HG03457 (cell line): Measurements from ENCODE around the gene VEGFB.

ENCODE experiments used
- ATAC-seq: cut with Tn5 transposase; IDR thresholded peaks from one replicate; pipeline ENCODE4 v1.9.1; 2021; ENCODE audit warnings: moderate number of reproducible peaks; ENCODE audit not compliant: unreplicated experiment

VEGFB gene, protein sequence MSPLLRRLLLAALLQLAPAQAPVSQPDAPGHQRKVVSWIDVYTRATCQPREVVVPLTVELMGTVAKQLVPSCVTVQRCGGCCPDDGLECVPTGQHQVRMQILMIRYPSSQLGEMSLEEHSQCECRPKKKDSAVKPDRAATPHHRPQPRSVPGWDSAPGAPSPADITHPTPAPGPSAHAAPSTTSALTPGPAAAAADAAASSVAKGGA

DNA sequence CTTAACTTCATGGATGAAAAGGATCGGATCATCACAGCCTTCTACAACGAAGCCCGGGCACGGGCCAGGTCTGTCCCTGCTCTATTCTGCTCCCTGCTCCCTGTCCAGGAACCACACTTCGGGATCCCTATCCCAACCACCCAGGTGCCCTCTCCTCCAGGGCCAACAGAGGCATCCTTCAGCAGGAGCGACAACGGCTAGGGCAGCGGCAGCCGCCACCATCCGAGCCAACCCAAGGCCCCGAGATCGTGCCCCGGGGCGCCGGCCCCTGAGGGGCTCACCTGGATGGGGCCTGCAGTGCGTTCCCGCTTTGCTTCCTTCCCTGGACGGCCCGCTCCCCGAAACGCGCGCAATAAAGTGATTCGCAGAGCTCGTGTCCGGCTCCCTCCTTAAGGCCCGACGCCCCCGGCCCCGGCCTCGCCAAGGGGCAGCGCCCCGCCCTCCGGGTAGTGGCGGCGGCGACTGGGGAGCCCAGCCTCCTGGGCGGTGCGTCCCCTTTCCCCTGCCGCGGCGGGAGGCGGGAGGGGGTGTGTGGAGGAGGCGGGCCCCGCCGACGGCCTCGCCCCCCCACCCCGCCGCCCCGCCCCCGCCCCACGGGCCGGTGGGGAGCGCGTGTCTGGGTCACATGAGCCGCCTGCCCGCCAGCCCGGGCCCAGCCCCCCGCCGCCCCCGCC lies at the start of gene VEGFB:
VEGFB (plus strand) TSS at position 672 of the 674 bp plus-strand sequence. CDS start 250 bp downstream, outside the sequence.
- ATAC-seq = no peak

DNA sequence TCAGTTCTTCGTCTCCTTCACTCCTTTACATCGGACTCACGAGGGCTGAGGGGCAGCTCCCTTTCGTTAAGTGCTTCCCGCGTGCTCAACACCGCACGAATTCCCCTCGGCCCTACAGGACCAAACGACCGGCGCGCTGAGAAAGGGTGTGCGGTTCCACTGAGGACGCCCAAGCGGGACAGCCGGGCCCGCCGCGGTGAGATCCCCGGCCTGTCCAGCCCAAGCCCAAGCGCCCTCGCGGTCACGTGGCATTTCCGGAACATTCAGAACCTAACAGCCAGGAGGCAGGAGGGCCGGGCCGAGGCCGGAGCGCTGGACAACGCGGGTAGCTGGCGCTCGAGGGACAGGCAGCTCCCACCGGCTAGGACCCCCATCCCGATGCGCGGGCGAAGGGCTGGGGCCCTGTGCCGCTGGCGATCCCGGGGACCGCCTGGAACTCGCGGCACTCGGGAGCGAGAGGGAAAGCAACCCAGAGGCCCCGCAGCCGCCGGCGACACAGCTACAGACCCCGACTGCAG lies 49.1 kb upstream of the VEGFB start:
- ATAC-seq = no peak

DNA sequence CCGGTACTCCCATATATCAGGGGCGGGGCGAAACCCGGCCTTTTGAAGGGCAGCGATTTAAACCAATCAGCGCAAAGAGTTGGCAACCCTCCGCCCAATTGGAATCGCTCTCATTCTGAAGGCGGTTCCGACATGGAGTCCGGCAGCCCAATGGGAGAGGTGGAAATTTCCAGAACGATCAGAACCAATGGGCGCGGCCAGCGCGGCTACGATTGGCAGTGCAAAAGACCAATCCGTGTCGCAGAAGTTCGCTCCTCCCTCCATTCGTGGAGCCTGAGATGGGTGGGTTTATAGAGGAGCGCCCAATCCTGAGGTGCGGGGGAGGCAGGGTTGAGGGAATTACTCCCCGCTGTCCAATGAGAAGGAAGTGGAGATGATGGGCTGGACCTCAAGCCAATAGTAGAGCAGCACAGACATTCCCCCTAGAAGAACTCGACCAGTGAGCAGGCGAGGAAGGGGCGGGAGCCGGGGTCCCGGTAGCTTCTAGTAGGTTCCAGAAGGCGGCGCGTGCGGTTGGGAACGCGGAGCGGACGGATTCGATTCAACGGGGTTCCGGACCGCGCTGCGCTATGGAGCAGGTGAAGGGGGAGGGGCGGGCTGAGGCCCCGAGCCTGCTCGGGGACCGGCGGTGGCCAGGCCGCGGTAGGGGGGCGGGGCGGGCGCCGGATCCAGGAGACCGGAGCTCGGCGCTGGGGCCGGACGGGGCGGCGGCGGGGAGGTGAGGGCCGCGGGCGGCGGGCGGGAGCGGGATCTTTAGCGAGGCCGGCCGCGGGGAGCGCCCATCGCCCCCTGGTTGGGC lies 48.5 kb upstream of the VEGFB start, which contains the start of gene STIP1:
STIP1 (plus strand) TSS at position 479 of the 799 bp plus-strand sequence; CDS start at position 570, 91 bp downstream.
- peak; percentile 70 for ATAC-seq

DNA sequence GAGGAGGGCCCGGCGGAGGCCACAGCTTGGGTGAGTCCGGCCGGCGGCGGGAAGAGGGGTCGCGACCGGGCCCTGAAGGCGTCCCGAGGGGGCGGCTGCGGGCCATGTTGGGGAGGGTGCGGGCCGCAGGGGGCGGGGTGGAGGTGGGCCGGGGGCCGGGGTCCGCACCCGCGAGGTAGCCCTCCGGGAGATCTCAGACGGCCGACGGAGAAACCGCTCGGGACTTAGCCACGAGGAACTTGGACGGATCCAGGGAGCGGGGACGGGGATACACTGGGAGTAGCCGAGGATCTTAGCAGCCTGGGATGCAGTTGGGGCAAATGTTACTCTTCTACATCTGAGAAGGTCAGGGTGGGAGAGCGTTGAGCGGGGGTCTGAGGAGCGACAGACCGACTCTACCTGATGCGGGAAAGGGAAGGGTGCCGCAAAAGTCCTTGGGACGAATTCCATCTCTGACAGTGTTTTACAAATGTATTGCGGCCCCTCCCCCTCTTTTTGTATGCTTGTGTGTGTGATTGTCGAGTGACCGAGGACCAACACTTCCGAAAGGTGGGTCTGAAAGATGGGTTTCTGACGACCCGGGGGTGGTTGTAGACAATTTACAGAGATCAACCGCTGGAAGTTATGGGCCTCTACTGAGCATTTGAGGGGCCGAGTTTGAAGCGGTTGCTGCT lies 47.8 kb upstream of the VEGFB start:
- ATAC-seq = no peak

DNA sequence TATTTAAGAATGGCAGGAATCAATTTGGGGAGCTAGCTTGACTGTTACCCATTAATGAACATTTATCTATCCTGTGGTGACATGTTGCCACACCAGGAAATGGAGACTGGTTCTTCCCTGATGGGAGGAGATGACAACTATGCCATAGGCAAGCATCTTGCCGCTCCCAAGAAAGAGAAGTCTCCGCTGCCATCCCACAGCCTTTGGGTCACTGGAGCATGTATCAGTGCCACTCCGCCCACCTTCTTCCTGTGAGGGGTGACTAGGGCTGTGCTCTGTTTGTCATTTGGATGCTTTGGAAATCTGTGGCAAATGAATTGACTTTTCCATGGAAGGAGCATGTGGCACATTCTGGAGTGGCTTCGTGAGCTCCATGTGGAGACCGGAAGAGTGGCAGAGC lies 42.0 kb upstream of the VEGFB start:
- ATAC-seq = no peak

DNA sequence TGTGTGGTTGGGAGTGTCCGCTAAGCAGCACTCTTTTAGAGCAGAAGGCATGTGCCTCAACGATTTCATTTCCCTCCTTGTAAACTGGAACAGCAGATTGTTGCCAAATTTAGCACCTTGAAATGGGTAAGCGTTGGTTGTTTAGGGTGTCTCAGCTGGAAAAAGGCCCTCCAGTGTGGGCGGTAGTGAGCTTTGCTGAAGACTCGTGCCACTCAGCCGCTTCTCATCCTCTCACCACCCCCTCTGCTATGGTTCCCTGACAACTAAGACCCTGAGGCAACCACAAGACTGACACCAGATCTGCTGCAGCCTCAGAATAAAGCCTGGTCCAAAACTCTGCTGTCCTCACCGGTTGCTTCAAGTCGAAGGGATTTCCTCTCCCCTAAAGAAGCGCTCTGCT lies 37.8 kb upstream of the VEGFB start:
- ATAC-seq = no peak

DNA sequence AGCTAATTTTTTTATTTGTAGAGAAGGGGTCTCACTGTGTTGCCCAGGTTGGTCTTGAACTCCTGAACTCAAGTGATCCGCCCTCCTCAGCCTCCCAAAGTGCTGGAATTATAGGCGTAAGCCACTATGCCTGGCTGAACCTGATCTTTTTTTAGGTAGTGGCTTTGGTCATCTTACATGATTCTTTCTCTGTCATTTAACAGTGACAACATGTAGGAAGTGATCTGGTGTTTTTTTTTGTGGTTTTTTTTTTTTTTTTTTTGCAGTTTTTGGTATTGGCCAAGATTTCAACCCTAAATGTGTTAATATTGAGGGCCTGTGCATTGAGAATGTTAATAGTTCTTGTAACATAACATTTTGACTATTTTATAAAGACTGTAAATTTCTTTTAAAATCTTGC lies 35.9 kb upstream of the VEGFB start:
- no peak for ATAC-seq

DNA sequence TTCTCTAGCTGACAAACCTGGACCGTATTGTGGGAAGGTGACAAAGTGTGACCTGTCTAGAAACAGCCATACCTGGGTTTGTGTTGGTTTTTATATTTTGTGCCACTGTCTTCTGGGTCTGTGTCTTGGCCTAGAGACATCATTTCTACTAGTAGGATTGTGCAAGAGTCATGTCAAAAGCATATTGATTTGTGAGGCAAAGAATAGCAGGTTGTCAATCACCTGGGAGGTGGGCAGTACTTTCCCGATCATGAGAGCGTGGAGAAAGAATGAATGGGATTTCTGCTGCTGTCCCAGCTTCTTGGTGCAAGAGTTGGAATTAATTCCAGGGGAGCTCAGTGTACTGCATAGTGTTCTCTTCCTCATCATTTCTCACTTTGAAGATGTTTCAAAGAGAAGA lies 32.8 kb upstream of the VEGFB start:
- no peak for ATAC-seq

DNA sequence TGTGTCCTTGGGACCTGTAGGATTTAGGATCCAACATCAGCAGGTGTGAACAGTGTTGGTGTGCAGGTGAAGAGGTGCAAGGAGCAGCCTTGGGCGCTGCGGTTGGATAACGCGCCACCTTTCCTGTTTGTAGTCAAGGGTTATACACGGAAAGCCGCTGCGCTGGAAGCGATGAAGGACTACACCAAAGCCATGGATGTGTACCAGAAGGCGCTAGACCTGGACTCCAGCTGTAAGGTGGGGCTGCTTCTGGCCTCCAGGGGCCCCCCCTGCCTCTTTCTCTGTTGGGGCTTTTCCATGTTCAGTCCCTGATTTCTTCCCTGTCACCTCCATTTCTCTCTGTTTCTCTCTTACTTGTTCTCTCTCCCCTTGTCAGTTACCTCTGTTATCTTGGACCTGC lies 31.4 kb upstream of the VEGFB start:
- ATAC-seq = no peak

DNA sequence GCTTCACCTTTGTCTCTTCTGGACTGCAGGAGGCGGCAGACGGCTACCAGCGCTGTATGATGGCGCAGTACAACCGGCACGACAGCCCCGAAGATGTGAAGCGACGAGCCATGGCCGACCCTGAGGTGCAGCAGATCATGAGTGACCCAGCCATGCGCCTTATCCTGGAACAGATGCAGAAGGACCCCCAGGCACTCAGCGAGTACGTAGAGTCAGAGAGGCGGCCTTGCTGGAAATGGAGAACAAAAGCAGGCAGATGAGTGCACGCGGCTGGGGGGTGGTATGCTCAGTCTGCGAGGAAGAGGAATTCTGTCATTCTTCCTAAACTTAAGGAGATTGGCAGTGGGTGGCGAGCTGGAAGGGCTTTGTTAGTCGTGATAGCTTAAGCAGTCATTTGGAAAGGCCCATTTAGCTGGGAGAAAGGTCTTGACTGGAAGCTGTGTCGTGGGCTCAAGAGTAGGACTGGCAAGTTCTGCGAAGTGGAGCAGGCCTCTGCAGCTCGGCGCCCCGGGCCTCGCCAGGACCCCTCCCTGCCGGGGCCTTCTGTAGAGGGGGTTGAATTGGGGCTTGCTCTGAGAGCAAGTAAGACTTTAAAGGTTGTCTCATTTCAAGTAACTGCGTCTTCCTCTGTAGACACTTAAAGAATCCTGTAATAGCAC lies 30.8 kb upstream of the VEGFB start:
- ATAC-seq = no peak

DNA sequence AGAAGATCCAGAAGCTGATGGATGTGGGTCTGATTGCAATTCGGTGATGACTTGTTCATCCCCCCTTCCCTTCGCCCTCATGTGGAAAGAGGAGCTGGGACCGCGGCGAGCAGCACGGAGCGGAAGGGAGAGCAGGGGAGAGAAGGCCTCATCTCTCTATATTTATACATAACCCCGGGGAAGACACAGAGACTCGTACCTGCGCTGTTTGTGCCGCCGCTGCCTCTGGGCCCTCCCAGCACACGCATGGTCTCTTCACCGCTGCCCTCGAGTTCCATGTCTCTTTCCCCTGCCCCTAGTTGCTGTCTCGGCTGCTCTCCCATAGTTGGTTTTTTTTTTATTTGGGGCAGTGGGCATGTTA lies 30.3 kb upstream of the VEGFB start:
- no peak for ATAC-seq

DNA sequence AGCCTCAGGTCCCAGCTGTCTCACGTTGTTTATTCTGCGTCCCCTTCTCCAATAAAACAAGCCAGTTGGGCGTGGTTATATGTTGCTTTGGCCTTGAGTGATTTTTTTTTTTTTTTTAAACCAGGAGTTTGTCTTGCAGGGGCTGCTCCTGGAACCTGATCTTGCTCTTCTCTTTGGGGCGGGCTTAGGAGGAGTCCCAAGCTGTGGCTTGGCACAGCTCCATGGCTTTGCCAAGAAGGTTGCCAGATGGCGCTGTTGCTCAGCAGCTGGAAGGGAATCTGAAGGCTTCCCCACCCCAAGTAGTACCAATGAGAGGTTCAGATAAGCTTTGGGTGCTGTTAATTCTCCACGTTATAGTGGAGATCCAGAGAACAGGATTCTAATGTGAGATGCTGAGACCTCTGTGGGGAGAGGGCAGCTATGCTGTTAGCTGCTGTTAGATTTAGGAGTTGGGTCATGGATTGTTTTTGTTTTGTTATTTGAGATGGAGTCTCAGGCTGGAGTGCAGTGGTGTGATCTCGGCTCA lies 29.9 kb upstream of the VEGFB start:
- no peak for ATAC-seq

DNA sequence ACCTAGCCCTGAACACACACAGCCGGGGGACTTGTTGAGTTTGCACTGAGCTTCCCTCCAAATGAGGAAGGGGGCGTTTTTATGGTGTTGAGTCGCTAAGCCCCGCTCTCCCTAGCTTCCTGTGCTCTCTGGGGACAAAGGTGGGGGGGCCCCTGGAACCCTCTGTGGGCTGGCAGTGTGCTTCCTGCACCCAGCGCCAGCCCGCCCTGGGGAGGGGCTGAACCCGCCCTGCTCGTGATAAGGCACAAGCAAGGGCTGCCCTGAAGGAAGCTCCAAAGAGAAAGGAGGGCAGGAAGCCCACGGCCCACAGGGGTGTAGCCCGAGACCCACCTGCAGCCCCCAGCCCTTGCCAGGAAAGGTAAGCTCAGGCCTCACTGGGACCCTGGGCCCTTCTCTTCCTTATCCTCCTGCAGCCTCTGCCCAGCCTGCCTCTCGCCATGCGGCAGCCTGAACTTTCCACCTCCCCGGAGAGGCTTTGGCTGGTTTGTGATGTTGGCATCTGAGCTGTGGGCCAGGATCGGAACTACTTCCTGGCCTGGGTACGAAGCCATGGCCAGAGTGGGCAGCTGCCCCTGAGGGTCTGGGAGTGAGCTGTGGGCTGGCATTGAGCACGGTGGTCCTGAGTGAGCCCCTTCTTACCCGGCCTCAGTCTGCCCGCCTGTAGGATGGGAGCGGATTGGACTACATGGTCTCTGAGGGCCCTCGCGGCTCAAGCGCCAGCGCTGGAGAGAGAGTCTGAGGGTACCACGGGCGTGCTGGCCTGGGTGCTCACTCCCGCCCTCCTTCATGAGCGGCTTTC lies 27.7 kb upstream of the VEGFB start, which contains the start of gene FERMT3:
FERMT3 (plus strand) TSS at position 265 of the 799 bp plus-strand sequence. CDS start 644 bp downstream, outside the sequence.
- ATAC-seq = no peak

DNA sequence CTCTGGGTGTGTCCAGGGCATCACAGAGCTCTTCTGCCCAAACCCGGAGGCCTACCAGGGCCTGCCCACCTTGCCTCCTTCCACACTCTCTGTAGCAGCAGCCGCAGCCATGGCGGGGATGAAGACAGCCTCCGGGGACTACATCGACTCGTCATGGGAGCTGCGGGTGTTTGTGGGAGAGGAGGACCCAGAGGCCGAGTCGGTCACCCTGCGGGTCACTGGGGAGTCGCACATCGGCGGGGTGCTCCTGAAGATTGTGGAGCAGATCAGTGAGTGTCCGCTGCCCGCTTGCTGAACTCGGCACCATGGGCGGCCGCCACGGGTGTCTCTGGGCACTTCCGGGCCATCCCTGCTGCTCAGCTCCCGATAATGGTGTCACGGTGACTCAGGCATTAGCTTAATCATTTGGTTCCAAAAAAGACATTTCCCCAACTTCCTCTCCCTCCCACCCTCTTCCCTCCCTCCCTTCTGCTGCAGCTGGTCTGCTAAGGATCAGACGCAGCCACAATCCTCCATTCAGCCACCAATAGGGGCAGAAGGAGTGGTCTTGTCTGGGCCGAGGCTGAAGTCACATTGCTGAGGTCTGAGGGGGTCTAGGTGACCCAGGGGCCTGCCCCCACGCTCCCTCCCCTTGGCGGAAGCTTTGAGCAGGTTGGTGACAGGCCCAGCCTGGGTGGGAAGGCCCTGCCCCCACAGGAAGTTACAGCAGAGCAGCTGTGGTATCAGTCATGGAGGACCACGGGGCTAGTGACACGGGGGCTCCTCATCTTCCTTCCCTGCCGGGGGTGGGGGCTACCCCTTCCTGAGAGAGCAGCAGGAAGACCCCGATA lies 26.9 kb upstream of the VEGFB start:
- no peak for ATAC-seq

DNA sequence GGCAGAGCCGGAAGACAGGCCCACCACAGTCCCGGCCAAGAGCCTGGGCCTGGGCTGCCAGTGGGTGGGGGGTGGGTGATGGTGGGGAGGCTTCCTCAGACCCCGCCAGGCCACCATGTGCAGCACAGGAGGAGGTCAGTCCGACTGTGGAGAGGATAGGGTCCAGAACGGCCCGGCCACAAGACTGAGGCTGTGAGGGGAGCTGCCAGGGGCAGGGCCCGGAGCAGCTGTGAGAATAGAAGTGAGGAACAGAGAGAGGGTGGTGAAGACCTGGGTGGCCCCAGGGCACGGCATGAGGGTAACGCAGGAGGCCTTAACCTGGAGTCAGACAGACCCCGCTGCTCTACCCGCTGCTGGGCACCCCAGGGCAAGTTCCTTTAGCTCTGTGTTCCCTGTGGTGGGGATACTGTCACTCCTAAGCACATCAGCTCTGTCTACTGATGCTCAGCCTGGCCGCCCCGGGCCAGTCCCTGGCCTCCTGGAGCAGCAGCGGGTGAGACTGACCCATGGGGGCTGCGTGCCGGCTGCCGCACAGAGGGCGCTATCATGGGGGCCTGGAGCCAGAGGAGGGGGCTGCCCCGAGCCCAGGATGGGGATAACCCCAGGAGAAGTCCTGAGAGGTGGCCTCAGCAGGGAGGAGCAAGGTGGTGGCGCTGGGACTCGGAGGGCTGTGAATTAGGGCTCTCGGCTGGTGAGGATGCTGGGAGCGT lies 26.1 kb upstream of the VEGFB start:
- ATAC-seq = no peak

DNA sequence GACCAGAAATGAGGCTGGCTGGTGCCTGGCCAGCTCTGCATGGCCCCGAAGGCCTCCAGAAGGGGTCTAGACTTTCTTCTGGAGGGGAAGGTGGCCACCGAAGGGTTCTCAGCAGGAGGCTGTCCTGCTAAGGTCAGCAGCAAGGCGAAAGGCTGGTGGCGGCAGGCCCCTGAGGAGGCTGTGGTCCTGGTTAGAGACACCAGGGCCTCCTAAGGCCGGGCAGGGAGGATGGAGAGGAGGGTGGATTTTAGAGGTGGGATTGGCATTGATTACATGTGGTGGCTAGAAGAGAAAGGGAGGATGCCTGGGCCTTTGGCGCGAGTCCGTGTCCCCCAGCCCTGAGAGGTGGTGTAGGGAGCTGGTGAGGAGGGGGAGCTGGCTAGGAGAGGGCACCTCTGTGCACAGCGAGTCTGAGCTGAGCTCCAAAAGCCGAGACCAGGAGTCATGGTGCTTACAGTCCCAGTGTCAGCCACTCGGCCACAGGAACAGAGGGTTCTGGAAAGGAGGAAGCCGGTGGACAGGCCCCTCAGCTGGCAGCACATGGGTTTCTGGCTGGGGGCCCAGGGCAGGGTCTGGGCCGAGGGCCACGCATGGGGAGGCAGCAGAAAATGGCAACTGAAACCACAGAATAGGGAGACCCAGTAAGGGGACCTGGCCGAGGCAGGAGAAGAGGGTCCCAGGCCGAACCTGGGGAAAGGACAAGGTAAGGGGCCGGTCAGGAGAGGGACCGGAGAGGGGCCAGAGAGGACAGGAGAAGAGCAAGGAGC lies 25.4 kb upstream of the VEGFB start:
- ATAC-seq = no peak

DNA sequence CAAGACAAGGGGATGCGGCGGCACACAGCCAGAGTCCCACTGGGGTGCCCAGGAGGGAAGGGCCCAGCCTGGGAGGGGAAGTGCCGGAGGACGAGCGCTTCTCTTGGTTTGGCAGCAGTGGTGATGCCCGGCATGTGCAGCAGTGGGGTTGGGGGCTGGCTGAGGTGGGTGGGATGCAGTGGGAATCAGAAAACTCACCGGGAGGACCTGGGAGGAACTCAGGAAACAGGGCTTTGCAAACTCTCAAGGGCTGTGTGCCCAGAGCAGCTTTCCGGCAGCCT lies 24.9 kb upstream of the VEGFB start:
- no peak for ATAC-seq
